ENCODE results near the gene PPP2R3B.

The PPP2R3B gene

GRCh38 chrX:318739-319578 lies 67.7 kb downstream of the PPP2R3B start, which contains the start of gene GTPBP6:
Gene GTPBP6 (minus strand): TSS chrX:318796. CDS start chrX:318787, 9 bp downstream.
- Mint-ChIP-seq H3K4me1 (peaks cover 16% of the 10 kb centered on the region), H3K36me3 (ENCODE audit: low read depth) (peaks cover 1% of the 10 kb centered on the region), H3K27me3 (ENCODE audit: low read depth, poor library complexity) (peaks cover 3% of the 10 kb centered on the region), H3K4me3 (peak within 1 kb of the TSS; percentile 90), H3K27ac (peak within 1 kb of the TSS; percentile 97), H3K9me3 (no peaks in the 10 kb centered on the region)
- peak; percentile 98 for DNase-seq
- no peak for TF ChIP-seq CTCF (IDR thresholded peaks at IDR 0.05)

- Mint-ChIP-seq H3K4me1 (peaks cover 8% of the 10 kb centered on the region), H3K4me3 (peak overlapping the region; percentile 90), H3K27ac (peak overlapping the region; percentile 97), H3K36me3 (ENCODE audit: low read depth) (peaks cover 9% of the 10 kb centered on the region), H3K27me3 (ENCODE audit: low read depth, poor library complexity) (peaks cover 3% of the 10 kb centered on the region), H3K9me3 (no peaks in the 10 kb centered on the region)
- peak; percentile 98 for DNase-seq
- no peak for TF ChIP-seq CTCF (IDR thresholded peaks at IDR 0.05)
These were observed 68.5 kb downstream of the PPP2R3B start for GRCh38 chrX:318068-318738.

- H3K4me3 Mint-ChIP-seq: peak overlapping the region; percentile 90
- H3K27ac Mint-ChIP-seq: peak overlapping the region; percentile 97
- peaks cover 6% of the 10 kb centered on the region for H3K4me1 Mint-ChIP-seq
- H3K36me3 Mint-ChIP-seq (ENCODE audit: low read depth): peaks cover 12% of the 10 kb centered on the region
- peaks cover 3% of the 10 kb centered on the region for H3K27me3 Mint-ChIP-seq (ENCODE audit: low read depth, poor library complexity)
- TF ChIP-seq CTCF (IDR thresholded peaks at IDR 0.05): no peak
- no peaks in the 10 kb centered on the region for H3K9me3 Mint-ChIP-seq
- DNase-seq: no peak
These were observed 69.2 kb downstream of the PPP2R3B start for GRCh38 chrX:317424-318067.

- Mint-ChIP-seq H3K36me3 (ENCODE audit: low read depth) (peaks cover 20% of the 10 kb centered on the region), H3K4me1 (peaks cover 6% of the 10 kb centered on the region), H3K27ac (no peak overlapping the region), H3K4me3 (peak overlapping the region; percentile 58), H3K9me3 (no peaks in the 10 kb centered on the region), H3K27me3 (ENCODE audit: low read depth, poor library complexity) (peaks cover 3% of the 10 kb centered on the region)
- TF ChIP-seq CTCF (IDR thresholded peaks at IDR 0.05): no peak
- DNase-seq: no peak
These were observed 70.1 kb downstream of the PPP2R3B start for GRCh38 chrX:316351-317325.

All from nephron progenitor cell (in vitro differentiated cells).